C4-2B (cell line): ENCODE results near the gene SEC14L3.

Experiments used
- CTCF ChIP-seq: fragments of 450-650 bp; conservative IDR thresholded peaks from 2 replicates; pipeline ENCODE4 v1.5.1; 2017; ENCODE audit warnings: mild to moderate bottlenecking
- ZFX ChIP-seq: fragments of 450-650 bp; IDR thresholded peaks from 2 replicates; pipeline ENCODE4 v1.6.1; 2017

- TF ChIP-seq CTCF = no peak
- TF ChIP-seq ZFX = no peak
Observed at GRCh38 chr22:30500628-30501027, 28.8 kb upstream of the SEC14L3 start.
